NCI-H2196 (cell line): ENCODE results near the gene TNFRSF6B.
A peak's percentile ranks its signal among the peaks of the same experiment; 100 is the strongest.
"Not testable (repeated sequence)": the region's sequence is repeated elsewhere in the genome, so short reads cannot be mapped to it uniquely, and the experiment has no call there.

Source experiments
- DNase-seq: peaks from one replicate; lab custom pipeline; 2025; ENCODE audit not compliant: unreplicated experiment; lab: John Stamatoyannopoulos, UW

Gene TNFRSF6B

DNA sequence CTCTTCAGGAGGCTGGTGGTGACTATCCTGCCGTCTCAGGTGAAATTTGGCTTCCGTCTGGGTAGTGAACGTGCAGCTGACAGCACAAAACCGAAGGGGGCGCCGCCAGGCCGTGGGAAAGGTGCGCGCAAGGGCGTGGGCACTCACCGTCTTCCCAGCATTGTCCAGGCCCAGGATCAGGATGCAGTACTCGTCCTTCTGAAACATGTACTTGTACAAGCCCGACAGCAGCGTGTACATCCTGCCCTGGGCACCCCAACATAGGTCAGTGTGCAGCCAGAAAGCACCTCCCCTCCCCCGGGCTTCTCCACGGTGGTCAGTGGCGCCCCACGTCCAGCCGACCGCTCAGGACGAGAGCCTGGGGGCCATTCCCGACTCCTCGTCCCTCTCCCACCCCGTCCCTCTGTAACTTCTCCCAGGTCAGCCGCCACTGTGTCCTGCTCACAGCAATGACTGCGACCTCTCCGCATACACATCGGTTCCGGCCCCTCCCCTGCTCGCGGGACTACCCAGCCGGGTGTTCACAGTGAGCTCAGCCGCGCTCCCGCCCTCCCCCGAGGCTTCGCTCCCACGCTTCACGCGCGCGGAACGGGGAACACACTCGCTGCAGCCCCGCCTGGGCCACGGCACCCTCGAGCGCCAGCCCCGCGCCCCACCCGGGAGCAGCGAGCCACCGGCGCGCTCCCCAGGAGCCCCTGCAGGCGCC is 10.6 kb downstream of the TNFRSF6B start:
- peak; percentile 57 for DNase-seq

DNA sequence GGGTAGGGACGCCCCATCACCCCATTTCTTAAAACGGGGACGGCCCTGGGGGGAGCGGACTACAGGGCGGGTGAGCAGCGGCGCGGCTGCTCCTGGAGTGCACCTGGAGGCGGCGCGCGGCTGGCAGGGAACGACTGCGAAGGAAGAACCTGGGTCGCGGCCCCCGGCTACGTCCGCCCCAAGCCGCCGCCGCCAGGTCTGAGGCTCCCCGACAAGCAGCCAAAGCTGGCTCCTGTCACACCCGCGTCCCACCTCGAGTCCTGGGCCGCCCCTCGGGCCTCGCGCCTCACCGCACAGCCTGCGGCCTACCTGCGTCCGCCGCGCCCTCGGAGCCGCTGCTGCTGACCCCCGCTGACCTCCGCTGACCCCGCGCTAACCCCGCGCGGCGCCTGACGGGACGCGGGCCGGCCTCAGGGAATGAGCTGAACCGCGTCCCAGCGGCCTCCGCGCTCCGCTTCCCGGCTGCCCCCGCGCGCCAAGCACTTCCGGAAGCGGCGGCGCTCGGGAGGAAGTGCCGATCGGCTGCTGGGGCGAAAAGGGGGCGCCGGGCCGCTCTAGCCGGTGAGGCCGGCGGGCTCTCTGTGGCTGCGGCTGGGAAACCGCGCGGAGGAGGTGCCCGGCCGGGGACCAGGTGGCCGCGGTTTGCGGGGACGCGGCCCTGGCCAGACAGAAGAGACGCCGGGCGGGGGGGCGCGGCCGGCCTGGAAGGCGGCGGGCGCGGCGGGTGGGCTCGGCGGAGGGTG is 11.3 kb downstream of the TNFRSF6B start, which contains the start of the genes ARFRP1 and ZGPAT:
TSS of gene ARFRP1 (minus strand) at position 419 of the 743 bp plus-strand sequence. CDS start 885 bp downstream, outside the sequence.
TSS of gene ZGPAT (plus strand) at position 482 of the 743 bp plus-strand sequence. CDS start 542 bp downstream, outside the sequence.
- peak; percentile 93 for DNase-seq

DNA sequence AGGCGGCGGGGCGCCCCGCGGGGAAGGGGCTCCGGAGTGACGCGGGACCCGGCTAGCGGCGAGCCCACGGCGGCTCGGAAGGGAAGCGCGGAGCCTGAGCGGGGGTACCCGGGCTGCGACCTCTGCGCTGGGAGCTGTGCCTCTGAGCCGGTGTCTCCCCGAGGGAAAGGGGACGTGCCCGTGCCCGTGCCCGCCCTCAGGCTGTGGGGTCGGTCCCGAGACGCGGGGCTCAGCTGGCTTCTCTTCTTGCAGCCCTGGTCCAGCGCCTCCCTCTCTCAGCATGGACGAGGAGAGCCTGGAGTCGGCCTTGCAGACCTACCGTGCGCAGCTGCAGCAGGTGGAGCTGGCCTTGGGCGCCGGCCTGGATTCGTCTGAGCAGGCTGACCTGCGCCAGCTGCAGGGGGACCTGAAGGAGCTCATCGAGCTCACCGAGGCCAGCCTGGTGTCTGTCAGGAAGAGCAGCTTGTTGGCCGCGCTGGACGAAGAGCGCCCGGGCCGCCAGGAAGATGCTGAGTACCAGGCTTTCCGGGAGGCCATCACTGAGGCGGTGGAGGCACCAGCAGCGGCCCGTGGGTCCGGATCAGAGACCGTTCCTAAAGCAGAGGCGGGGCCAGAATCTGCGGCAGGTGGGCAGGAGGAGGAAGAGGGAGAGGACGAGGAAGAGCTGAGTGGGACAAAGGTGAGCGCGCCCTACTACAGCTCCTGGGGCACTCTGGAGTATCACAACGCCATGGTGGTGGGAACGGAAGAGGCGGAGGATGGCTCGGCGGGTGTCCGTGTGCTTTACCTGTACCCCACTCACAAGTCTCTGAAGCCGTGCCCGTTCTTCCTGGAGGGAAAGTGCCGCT is 12.1 kb downstream of the TNFRSF6B start:
- no peak for DNase-seq

DNA sequence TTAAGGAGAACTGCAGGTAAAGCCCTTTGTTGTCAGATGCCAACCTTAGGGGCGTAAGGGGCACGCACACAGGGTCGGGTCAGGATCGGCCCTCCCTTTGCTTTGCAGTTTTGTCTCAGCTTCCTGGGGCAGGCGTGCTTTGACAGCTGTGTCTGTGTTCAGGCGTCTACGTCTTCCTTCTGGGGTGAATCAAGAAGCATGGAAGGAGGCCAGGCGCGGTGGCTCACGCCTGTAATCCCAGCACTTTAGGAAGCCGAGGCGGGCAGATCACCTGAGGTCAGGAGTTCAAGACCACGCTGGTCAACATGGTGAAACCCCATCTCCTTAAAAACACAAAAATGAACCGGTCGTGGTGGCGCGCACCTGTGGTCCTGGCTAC is 12.7 kb downstream of the TNFRSF6B start:
- no peak for DNase-seq

DNA sequence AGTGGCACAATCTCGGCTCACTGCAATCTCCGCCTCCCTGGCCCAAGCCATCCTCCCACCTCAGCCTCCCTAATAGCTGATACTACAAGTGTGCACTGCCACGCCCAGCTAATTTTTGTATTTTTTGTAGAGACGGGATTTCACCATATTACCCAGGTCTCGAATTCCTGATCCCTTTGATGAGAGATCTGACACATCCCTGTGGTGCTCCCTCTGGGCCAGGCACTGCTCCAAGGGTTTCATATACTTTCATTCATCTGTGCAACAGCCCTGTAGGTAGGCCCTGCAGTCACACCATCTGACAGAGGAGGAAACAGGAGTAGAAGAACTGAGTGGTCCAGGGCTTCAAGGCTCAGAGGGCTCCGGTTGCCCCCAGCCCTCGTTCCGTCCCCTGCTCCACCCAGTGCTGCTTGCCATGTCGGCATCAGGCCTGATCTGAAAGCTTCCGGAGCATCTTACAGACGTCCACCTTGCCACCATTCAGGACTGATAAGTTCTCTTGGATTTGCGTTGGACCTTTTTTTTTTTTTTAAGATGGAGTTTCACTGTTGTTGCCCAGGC is 14.7 kb downstream of the TNFRSF6B start:
- DNase-seq: no peak

DNA sequence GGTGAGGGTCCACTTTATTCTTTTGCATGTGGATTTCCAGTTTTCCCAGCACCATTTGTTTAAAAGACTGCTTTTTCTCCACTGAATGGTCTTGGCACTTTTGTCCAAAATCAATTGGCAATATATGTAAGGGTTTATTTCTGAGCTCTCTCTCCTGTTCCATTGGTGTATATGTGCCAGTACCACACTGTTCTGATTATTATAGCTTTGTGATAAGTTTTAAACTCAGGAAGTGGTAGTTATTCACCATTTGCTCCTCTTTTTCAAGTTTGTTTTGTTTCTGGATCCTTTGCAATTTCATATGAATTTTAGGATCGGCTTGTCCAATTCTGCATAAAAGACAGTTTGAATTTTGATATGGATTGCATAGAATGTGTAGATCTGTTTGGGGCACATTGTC is 15.7 kb downstream of the TNFRSF6B start:
- no peak for DNase-seq

DNA sequence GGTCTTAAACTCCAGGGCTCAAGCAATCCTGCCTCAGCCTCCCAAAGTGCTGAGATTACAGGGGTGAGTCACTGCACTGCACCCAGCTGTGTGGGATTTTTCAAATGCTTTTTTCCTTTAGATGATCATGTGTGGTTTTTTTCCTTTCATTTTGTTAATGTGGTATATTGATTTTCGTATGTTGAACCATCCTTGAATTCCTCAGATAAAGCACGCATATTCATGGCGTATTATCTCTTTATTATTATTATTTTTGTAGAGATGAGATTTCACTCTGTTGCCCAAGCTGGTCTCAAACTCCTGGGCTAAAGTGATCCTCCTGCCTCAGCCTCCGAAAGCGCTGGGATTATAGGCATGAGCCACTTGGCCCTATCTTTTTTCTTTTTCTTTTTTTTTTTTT is 18.4 kb downstream of the TNFRSF6B start:
- DNase-seq: no peak

DNA sequence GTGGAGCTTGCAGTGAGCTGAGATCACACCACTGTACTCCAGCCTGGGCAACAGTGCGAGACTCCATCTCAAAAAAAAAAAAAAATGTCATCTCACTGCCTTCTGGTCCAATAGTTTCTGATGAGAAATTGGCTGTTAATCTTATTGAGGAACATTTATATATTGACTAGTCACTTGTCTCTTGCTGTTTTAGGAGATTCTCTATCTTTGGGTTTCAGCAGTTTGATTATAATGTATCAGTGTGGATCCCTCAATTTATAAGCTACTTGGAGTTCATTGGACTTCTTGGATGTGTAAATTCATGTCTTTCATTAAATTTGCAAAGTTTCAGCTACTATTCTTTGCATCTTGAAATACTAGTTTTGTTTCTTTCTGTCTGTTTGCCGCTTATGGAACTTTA is 22.5 kb downstream of the TNFRSF6B start:
- DNase-seq: no peak

DNA sequence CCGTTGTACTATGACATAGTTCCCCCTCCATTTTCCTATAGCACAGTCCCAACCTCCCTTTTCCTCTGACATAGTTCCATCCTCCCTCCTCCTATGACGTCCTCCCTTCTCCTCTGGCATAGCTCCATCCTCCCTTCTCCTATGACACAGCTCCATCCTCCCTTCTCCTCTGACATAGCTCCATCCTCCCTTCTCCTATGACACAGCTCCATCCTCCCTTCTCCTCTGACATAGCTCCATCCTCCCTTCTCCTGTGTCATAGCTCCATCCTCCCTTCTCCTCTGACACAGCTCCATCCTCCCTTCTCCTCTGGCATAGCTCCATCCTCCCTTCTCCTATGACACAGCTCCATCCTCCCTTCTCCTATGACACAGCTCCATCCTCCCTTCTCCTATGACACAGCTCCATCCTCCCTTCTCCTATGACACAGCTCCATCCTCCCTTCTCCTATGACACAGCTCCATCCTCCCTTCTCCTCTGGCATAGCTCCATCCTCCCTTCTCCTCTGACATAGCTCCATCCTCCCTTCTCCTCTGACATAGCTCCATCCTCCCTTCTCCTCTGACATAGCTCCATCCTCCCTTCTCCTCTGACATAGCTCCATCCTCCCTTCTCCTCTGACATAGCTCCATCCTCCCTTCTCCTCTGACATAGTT is 26.6 kb downstream of the TNFRSF6B start:
- not testable (repeated sequence) for DNase-seq

DNA sequence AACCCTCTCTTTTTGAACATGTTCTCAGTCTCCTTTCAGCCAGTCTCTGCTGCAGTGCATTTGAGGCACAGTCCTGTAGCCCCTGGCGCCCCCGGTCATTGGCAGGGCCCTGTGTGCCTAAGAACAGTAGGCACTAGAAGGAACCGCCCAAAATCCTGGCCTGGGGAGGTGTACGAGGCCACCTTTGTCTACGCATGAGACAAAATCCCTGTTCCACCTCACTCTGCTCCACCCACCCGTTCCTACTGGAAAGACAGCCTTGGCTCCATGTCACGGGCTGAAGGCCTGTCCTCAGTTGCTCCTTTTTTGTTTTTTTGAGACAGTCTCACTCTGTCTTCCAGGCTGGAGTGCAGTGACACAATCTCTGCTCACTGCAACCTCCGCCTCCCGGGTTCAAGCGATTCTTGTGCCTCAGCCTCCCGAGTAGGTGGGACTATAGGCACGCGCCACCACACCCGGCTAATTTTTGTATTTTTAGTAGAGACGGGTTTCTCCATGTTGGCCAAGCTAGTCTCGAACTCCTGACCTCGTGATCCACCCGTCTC is 33.8 kb downstream of the TNFRSF6B start:
- DNase-seq: not testable (repeated sequence)

DNA sequence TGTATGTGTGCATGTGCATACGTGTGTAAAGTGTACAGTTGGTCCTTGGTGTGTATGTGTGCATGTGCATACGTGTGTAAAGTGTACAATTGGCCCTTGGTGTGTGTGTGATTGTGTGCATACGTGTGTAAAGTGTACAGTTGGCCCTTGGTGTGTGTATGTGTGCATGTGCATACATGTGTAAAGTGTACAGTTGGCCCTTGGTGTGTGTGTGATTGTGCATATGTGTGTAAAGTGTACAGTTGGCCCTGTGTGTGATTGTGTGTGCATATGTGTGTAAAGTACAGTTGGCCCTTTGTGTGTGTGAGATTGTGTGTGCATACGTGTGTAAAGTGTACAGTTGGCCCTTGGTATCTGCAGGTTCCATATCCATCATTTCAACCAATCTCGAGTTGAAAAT is 35.0 kb downstream of the TNFRSF6B start:
- DNase-seq: no peak

DNA sequence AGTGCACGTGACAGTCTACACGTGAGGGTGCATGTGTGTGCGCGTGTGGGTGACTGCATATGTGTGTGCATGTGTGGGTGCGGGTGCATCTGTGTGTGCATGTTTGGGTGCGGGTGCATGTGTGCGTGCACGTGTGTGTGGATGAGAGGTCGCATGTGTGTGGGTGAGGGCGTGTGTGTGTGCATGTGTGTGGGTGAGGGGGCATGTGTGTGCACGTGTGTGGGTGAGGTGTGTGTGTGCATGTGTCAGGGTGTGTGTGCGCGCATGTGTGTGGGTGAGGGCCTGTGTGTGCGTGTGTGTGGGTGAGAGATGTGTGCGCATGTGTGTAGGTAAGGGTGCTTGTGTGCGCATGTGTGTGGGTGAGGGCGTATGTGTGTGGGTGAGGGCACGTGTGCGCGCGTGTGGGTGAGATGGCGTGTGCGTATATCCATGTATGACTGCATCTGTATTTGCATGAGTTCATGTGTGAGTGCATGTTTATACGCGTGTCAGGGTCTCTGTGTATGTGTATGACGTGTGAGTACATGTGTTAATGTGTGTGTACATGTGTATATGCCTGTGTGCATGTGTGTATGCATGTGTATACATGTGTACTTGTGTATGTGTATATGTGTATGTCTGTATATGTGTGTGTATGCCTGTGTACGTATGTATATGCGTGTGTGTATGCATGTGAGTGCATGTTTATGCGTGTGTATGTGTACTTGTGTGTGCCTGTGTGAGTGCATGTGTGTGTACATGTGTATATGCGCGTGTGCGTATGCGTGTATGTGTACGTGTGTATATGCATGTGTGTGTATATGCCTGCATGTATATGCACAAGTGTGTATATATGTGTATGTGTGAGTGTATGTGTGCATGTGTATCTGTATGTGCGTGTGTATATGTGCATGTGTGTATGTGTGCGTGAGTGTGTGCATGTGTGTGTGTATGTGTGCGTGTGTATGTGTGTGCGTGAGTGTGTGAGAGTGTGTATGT is 36.0 kb downstream of the TNFRSF6B start:
- DNase-seq: no peak

DNA sequence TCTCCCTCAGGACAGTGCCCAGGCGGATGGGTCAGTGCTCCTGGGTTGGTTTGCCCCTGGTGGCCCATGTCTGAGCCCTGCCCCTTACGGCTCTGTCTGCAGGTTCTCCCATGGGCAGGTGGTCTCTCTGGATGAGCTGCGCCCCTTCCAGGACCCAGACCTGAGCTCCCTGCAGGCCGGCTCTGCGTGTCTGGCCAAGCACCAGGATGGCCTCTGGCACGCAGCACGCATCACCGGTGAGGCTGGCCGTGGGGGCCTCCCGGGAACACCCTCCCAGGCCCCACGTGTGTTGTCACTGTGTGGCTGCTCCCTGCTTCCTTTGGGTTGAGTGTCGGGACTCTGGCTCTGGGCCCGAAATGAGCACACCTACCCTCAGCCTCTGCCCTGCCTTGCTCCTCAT is 36.7 kb downstream of the TNFRSF6B start:
- no peak for DNase-seq

DNA sequence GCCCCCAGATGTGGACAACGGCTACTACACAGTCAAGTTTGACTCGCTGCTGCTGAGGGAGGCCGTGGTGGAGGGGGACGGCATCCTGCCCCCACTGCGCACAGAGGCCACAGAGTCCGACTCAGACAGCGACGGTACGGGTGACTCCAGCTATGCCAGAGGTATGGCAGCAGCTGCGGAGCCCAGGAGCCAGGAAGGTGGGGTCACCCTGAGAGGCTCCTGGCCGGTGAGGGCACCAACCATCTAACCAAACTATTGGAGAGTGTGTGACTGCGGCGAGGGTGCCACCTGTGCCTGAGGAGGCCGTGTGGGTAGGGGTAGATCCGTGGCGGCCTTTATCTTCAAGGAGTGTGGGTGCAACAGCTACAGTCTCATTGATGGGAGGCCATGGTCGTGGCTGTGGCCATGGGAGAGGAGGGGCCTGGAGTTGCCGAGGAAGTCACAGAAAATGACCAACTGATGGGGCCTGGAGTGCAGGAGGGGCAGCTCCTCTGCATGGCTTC is 37.2 kb downstream of the TNFRSF6B start:
- no peak for DNase-seq

DNA sequence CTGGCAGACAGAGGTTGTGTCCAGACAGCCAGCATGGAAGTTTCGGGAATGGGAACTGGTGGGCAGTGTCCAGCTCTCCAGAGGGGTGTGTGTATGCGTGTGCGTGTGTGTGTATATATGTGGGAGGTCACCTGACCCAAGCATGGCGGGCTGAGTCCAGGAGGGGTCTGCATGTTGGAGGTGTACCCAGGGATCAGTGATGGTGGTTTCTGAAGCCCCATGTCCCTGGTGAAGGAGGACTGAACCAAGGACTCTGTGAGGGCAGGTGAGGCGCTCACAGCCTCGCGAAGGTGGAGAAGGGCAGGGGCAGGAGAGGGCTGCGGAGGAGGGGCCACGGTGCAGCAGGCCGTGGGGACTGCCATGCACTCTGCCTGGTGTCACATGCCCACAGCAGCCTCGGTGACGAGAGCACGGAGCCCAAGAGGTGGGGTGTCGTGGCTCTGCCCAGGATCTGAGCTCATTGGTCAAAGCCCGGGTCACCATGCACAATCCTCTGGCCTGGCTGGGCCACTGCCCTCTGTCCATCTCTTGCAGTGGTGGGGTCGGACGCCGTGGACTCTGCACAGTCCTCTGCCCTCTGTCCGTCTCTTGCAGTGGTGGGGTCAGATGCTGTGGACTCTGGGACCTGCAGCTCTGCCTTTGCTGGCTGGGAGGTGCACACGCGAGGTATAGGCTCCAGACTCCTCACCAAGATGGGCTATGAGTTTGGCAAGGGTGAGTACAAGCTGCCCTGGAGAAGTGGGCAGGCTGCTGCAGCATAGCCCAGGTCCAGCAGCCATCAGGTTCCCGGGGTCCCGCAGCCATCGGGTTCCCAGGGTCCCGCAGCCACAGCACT is 37.9 kb downstream of the TNFRSF6B start:
- DNase-seq: no peak

DNA sequence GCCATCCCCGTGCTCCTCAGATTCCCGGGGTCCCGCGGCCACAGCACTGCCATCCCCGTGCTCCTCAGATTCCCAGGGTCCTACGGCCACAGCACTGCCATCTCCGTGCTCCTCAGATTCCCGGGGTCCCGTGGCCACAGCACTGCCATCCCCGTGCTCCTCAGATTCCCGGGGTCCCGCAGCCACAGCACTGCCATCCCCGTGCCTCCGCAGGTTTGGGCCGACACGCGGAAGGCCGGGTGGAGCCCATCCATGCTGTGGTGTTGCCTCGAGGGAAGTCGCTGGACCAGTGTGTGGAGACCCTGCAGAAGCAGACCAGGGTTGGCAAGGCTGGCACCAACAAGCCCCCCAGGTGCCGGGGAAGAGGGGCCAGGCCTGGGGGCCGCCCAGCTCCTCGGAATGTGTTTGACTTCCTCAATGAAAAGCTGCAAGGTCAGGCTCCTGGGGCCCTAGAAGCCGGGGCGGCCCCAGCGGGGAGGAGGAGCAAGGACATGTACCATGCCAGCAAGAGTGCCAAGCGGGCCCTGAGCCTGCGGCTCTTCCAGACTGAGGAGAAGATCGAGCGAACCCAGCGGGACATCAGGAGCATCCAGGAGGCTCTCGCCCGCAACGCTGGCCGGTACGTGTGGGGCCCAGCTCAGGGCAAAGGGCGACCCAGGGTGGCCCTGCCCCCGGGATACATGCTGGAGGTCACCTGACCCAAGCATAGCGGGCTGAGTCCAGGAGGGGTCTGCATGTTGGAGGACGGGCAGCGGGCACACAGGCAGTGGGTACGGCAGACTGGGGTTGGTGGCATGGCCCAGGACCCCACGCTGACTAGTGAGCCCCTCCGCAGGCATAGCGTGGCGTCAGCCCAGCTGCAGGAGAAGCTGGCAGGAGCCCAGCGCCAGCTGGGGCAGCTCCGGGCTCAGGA is 38.8 kb downstream of the TNFRSF6B start:
- DNase-seq: no peak
